Thoracic aorta (tissue), 2 donors: ENCODE measurements around the gene FBXL2. TPM values are rescaled to one million over a fixed set of nuclear protein-coding genes. Genes with fewer than 3 reads are reported as not detected.
A peak's percentile ranks its signal among the peaks of the same experiment; 100 is the strongest.
"Not testable (repeated sequence)": the region's sequence is repeated elsewhere in the genome, so short reads cannot be mapped to it uniquely, and the experiment has no call there.

Experiments used
- ATAC-seq: fragments of 150-250 bp; one replicate; pipeline ENCODE4 v1.8.0; 2017; ENCODE audit warnings: low read depth; ENCODE audit not compliant: insufficient number of reproducible peaks, low FRiP score
- DNase-seq: peaks from one replicate; pipeline ENCODE4 v3.0.0-alpha.2; 2020; ENCODE audit warnings: low spot score
- H3K27ac ChIP-seq, 2 donors: fragments of 200-600 bp; sonication (generic); 1 replicate in 1 of 2; 2 replicates in 1 of 2; pipeline ENCODE4 v1.5.1; 2016; ENCODE audit warnings: mild to moderate bottlenecking in 2 of 2, moderate library complexity in 2 of 2
- H3K27me3 ChIP-seq: fragments of 200-600 bp; sonication (generic); replicated peaks from 2 replicates; pipeline ENCODE4 v1.6.0; 2016; ENCODE audit warnings: mild to moderate bottlenecking; ENCODE audit not compliant: insufficient read depth
- H3K36me3 ChIP-seq: fragments of 200-600 bp; sonication (generic); one replicate; pipeline ENCODE4 v1.5.1; 2016
- H3K4me1 ChIP-seq, 2 donors: fragments of 200-600 bp; sonication (generic); 1 replicate in 1 of 2; 2 replicates in 1 of 2; pipeline versions ENCODE4 v1.5.1 to v1.6.0; 2016; ENCODE audit warnings: low read depth in 2 of 2, mild to moderate bottlenecking in 1 of 2; ENCODE audit not compliant: control insufficient read depth in 1 of 2
- H3K4me3 ChIP-seq: fragments of 200-600 bp; sonication (generic); 2 replicates; pipeline ENCODE4 v1.5.1; 2016; ENCODE audit warnings: mild to moderate bottlenecking
- H3K9me3 ChIP-seq: fragments of 200-600 bp; sonication (generic); 2 replicates; pipeline ENCODE4 v1.5.1; 2016
- total RNA-seq, 2 donors: library from RNA; depleted of rRNA; stranded (reverse); fragments of >200 nt; gene quantifications; one replicate each; pipeline versions ENCODE4 v1.1.0 to v1.2.3, GENCODE V29; 2016
- TF ChIP-seq, protein P1 (sequence below): fragments of 200-600 bp; sonication (generic); IDR thresholded peaks from one replicate; pipeline ENCODE4 v1.5.1; 2019; ENCODE audit warnings: antibody characterized with exemption

The FBXL2 gene
- total RNA-seq, 2 donors from 2014 or later: 21.7 to 24.6 TPM

GRCh38 chr3:33322412-33322811, 45.2 kb downstream of the FBXL2 start:
- DNase-seq (no peak), ATAC-seq (no peak)
- TF ChIP-seq, protein P1, sequence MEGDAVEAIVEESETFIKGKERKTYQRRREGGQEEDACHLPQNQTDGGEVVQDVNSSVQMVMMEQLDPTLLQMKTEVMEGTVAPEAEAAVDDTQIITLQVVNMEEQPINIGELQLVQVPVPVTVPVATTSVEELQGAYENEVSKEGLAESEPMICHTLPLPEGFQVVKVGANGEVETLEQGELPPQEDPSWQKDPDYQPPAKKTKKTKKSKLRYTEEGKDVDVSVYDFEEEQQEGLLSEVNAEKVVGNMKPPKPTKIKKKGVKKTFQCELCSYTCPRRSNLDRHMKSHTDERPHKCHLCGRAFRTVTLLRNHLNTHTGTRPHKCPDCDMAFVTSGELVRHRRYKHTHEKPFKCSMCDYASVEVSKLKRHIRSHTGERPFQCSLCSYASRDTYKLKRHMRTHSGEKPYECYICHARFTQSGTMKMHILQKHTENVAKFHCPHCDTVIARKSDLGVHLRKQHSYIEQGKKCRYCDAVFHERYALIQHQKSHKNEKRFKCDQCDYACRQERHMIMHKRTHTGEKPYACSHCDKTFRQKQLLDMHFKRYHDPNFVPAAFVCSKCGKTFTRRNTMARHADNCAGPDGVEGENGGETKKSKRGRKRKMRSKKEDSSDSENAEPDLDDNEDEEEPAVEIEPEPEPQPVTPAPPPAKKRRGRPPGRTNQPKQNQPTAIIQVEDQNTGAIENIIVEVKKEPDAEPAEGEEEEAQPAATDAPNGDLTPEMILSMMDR: no peak
- Histone ChIP-seq H3K36me3 (no peaks in the 10 kb centered on the region), H3K4me1 (peaks cover 0 to 5% of the 10 kb centered on the region in 2 donors), H3K27me3 (no peaks in the 10 kb centered on the region), H3K4me3 (no peak overlapping the region), H3K27ac (no peak overlapping the region), H3K9me3 (no peaks in the 10 kb centered on the region)

DNA sequence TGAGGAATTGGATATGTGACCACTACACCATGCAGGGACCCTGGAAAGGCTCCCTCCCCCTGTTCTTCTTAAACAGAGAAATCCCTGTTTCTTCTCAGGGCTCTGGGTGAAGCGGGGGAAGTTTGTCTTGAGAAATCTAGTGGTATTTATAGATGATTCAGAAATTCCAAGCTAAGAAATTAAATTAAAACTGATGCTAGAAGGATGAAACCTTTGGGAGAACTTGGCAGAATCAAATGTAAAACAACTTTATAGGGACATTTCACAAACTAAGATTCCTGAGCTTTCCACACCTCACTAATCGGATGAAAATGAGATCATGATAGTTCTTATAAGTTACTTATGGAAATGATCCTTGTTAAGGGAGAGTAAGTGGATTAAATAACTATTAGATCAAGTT, 54.2 kb downstream of the FBXL2 start:
- Histone ChIP-seq H3K36me3 (no peaks in the 10 kb centered on the region), H3K4me3 (no peak overlapping the region), H3K27me3 (no peaks in the 10 kb centered on the region), H3K4me1 (no peaks in the 10 kb centered on the region), H3K9me3 (no peaks in the 10 kb centered on the region), H3K27ac (no peak overlapping the region)
- TF ChIP-seq, protein P1: no peak
- no peak for ATAC-seq
- DNase-seq: no peak

GRCh38 chr3:33334364-33334763, 57.1 kb downstream of the FBXL2 start:
- Histone ChIP-seq H3K9me3 (no peaks in the 10 kb centered on the region), H3K36me3 (no peaks in the 10 kb centered on the region), H3K27ac (no peak overlapping the region), H3K4me1 (no peaks in the 10 kb centered on the region), H3K4me3 (no peak overlapping the region), H3K27me3 (no peaks in the 10 kb centered on the region)
- ATAC-seq (no peak), DNase-seq (no peak)
- TF ChIP-seq, protein P1: no peak

- H3K36me3 ChIP-seq, H3K27me3 ChIP-seq, DNase-seq, H3K9me3 ChIP-seq, H3K4me3 ChIP-seq, ATAC-seq, H3K27ac ChIP-seq, H3K4me1 ChIP-seq: not testable (repeated sequence)
Observed at GRCh38 chr3:33338936-33339465, 61.8 kb downstream of the FBXL2 start.

- no peaks in the 10 kb centered on the region for H3K9me3 ChIP-seq
- ATAC-seq (no peak), DNase-seq (no peak)
- TF ChIP-seq, protein P1: no peak
- peaks cover 0 to under 1% of the 10 kb centered on the region in 2 donors for H3K4me1 ChIP-seq
- H3K4me3 ChIP-seq: no peak overlapping the region
- H3K27me3 ChIP-seq: no peaks in the 10 kb centered on the region
- H3K27ac ChIP-seq: no peak overlapping the region
- no peaks in the 10 kb centered on the region for H3K36me3 ChIP-seq
Observed at GRCh38 chr3:33339758-33340157, 62.5 kb downstream of the FBXL2 start.

- DNase-seq (no peak), ATAC-seq (no peak)
- TF ChIP-seq, protein P1: no peak
- peak overlapping the region; percentile 33 for H3K4me3 ChIP-seq
- H3K4me1 ChIP-seq: peaks cover 3 to 33% of the 10 kb centered on the region in 2 donors
- no peaks in the 10 kb centered on the region for H3K9me3 ChIP-seq
- H3K27ac ChIP-seq: no peak overlapping the region
- no peaks in the 10 kb centered on the region for H3K36me3 ChIP-seq
- no peaks in the 10 kb centered on the region for H3K27me3 ChIP-seq
Observed at GRCh38 chr3:33355611-33356010, 78.4 kb downstream of the FBXL2 start.
